ENCODE data around the gene NDUFS1. TPM values are rescaled to one million over a fixed set of nuclear protein-coding genes. Genes with fewer than 3 reads are reported as not detected.

NDUFS1 gene
- total RNA-seq, 4 donors from 2014 or later, result 37.0 to 118 (median 76.5) TPM

- intact Hi-C loops (cut with DNase I; ENCODE audit: low total_unique reads), result no loop called here
These were observed 43.0 kb downstream of the NDUFS1 start for GRCh38 chr2:206116278-206116677.

GRCh38 chr2:206115026-206115578 lies 44.1 kb downstream of the NDUFS1 start:
- TF ChIP-seq CTCF (IDR thresholded peaks at IDR 0.05) (no peak), POLR2A (IDR thresholded peaks at IDR 0.05) (no peak), POLR2AphosphoS5 (IDR thresholded peaks at IDR 0.05) (no peak), EP300 (IDR thresholded peaks at IDR 0.05; ENCODE audit: low read depth) (no peak)
- whole genome bisulfite sequencing, 2 donors (ENCODE audit: low coverage in 1 of 2), result 93 to 99% methylated on average over 3 of the region's 3 CpGs
- H3K4me1 ChIP-seq, result no peaks in the 10 kb centered on the region
- peaks cover 0 to 8% (median 3%) of the 10 kb centered on the region in 4 donors for H3K36me3 ChIP-seq
- no peaks in the 10 kb centered on the region for H3K27me3 ChIP-seq
- no peak overlapping the region for H3K27ac ChIP-seq
- no peak for DNase-seq
- H3K9me3 ChIP-seq, result no peaks in the 10 kb centered on the region
- no peak overlapping the region for H3K4me3 ChIP-seq
- in situ Hi-C loops (cut with MboI; ENCODE audit: low pct_ligation_motif_present in 1 of 4, low pct_unique_long_range_greater_than_20kb in 1 of 4, low sequenced_read_pairs in 3 of 4) (no loop called here), intact Hi-C loops (cut with DNase I; ENCODE audit: low total_unique reads) (no loop called here)

More at GRCh38 chr2:206116278-206116677, 43.0 kb downstream of the NDUFS1 start:
- in situ Hi-C loops (cut with MboI; ENCODE audit: low pct_ligation_motif_present in 1 of 4, low pct_unique_long_range_greater_than_20kb in 1 of 4, low sequenced_read_pairs in 3 of 4), result no loop called here
- H3K27ac ChIP-seq, result no peak overlapping the region
- no peaks in the 10 kb centered on the region for H3K9me3 ChIP-seq
- TF ChIP-seq POLR2AphosphoS5 (IDR thresholded peaks at IDR 0.05) (no peak), POLR2A (IDR thresholded peaks at IDR 0.05) (no peak), EP300 (IDR thresholded peaks at IDR 0.05; ENCODE audit: low read depth) (no peak), CTCF (IDR thresholded peaks at IDR 0.05) (no peak)
- no peaks in the 10 kb centered on the region for H3K4me1 ChIP-seq
- H3K27me3 ChIP-seq, result no peaks in the 10 kb centered on the region
- H3K4me3 ChIP-seq, result no peak overlapping the region
- peaks cover 0 to 20% (median 9%) of the 10 kb centered on the region in 4 donors for H3K36me3 ChIP-seq
- DNase-seq, result no peak
- 93% methylated on average over 21 of the region's 21 CpGs; no CpG with 5 or more reads in 1 of the 2 donors for WGBS, 2 donors (ENCODE audit: low coverage in 1 of 2)

- Histone ChIP-seq H3K9me3 (no peaks in the 10 kb centered on the region), H3K4me1 (no peaks in the 10 kb centered on the region), H3K4me3 (no peak overlapping the region), H3K27me3 (no peaks in the 10 kb centered on the region), H3K27ac (no peak overlapping the region), H3K36me3 (no peaks in the 10 kb centered on the region)
- TF ChIP-seq POLR2A (IDR thresholded peaks at IDR 0.05) (no peak), POLR2AphosphoS5 (IDR thresholded peaks at IDR 0.05) (no peak), CTCF (IDR thresholded peaks at IDR 0.05) (no peak), EP300 (IDR thresholded peaks at IDR 0.05; ENCODE audit: low read depth) (no peak)
- intact Hi-C loops (cut with DNase I; ENCODE audit: low total_unique reads), result no loop called here
- DNase-seq, result no peak
- in situ Hi-C loops (cut with MboI; ENCODE audit: low pct_ligation_motif_present in 1 of 4, low pct_unique_long_range_greater_than_20kb in 1 of 4, low sequenced_read_pairs in 3 of 4), result no loop called here
- WGBS, 2 donors (ENCODE audit: low coverage in 1 of 2), result 90 to 100% methylated on average over 6 to 7 of the region's 7 CpGs
These were observed 46.2 kb downstream of the NDUFS1 start for GRCh38 chr2:206112846-206113547.

- H3K4me1 ChIP-seq, result no peaks in the 10 kb centered on the region
- intact Hi-C loops (cut with DNase I; ENCODE audit: low total_unique reads) (no loop called here), in situ Hi-C loops (cut with MboI; ENCODE audit: low pct_ligation_motif_present in 1 of 4, low pct_unique_long_range_greater_than_20kb in 1 of 4, low sequenced_read_pairs in 3 of 4) (no loop called here)
- no peaks in the 10 kb centered on the region for H3K27me3 ChIP-seq
- 96 to 100% methylated on average over 1 to 3 of the region's 3 CpGs for WGBS, 2 donors (ENCODE audit: low coverage in 1 of 2)
- no peaks in the 10 kb centered on the region for H3K36me3 ChIP-seq
- H3K9me3 ChIP-seq, result no peaks in the 10 kb centered on the region
- DNase-seq, result no peak
- H3K4me3 ChIP-seq, result no peak overlapping the region
- no peak overlapping the region for H3K27ac ChIP-seq
- TF ChIP-seq CTCF (IDR thresholded peaks at IDR 0.05) (no peak), EP300 (IDR thresholded peaks at IDR 0.05; ENCODE audit: low read depth) (no peak), POLR2A (IDR thresholded peaks at IDR 0.05) (no peak), POLR2AphosphoS5 (IDR thresholded peaks at IDR 0.05) (no peak)
These were observed 47.1 kb downstream of the NDUFS1 start for GRCh38 chr2:206112108-206112507.

Measured in transverse colon (tissue), 4 donors.